Stimulated activated CD4-positive, alpha-beta T cell treated with anti-CD3 and anti-CD28 coated beads, TNF-alpha, amount 100 ng/mL, for 48 hours (primary cell): ENCODE measurements around the gene SERINC5.
"Not testable (repeated sequence)": the region's sequence is repeated elsewhere in the genome, so short reads cannot be mapped to it uniquely, and the experiment has no call there.

Experiments
- DNase-seq, 3 donors: peaks; one replicate each; pipeline ENCODE4 v3.0.0-alpha.2; 2020; ENCODE audit warnings: low read depth in 3 of 3

SERINC5 gene

GRCh38 chr5:80198399-80198798 is 57.4 kb downstream of the SERINC5 start:
- no peak for DNase-seq

DNA sequence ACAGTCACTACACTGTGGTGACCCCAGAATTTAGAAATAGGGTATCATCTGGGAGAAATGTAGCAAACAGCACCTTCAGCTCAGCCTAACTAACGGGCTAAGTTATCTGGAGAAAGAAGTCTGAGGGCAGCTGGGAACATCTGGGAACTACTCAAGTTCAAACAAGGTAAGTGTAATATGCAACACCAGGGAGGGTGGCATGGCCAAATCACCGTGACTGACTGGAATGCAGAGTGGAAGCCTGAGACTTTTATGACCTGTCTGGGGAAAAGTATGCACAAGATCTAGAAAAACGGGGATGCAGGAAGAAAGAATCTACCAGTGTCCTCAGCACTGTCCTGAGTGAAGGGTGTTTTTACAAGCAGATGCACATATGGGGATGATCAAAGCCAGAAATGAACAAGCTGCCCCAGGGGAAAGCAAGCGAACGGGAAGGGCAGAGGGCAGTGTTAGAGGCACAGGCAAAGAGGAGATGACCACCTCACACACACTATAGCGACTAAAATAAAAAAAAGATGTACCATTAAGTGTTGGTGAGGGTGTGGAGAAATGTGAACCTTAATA is 59.9 kb downstream of the SERINC5 start:
- DNase-seq = no peak

GRCh38 chr5:80194468-80194867 is 61.4 kb downstream of the SERINC5 start:
- no peak for DNase-seq

GRCh38 chr5:80193401-80193800 is 62.4 kb downstream of the SERINC5 start:
- no peak for DNase-seq

- DNase-seq = no peak
Measured at GRCh38 chr5:80192507-80193241, 63.2 kb downstream of the SERINC5 start.

DNA sequence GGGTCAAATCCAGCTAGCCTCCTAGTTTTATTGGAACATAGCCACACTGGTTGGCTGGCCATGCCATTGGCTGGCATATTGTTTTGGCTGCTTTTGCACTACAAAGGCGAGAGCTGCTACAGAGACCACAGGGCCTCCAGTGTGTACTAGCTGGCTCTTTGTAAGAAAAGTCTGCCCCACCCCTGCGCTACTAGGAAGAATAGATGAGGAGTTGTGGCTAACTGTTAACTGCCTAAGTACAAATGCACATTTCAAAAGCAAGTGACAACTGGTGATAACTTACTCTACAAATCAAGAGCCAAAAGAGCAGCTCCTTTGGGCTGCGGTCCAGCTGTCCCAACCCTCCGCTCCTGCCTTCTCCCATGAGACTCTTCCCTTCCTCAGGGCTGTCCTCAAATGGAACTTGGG is 63.9 kb downstream of the SERINC5 start:
- no peak for DNase-seq

GRCh38 chr5:80191397-80191796 is 64.5 kb downstream of the SERINC5 start:
- no peak for DNase-seq

GRCh38 chr5:80190960-80191359 is 64.9 kb downstream of the SERINC5 start:
- DNase-seq = no peak

DNA sequence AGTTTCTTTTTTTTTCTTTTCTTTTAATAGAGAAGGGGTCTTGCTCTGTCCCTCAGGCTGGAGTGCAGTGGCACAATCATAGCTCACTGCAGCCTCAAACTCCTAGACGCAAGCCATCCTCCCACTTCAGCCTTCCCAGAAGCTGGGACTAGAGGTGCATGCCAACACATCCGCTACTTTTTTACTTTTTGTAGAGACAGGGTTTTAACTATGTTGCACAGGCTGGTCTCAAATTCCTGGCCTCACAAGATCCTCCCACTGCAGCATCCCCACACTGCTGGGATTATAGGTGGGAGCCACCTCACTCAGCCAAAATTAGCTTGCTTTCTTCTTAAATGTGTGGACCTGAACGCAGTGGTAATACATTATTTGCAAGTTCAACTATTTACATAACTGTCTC is 66.1 kb downstream of the SERINC5 start:
- DNase-seq = no peak

GRCh38 chr5:80189201-80189600 is 66.6 kb downstream of the SERINC5 start:
- no peak for DNase-seq

- DNase-seq = no peak
Measured at GRCh38 chr5:80187421-80188090, 68.3 kb downstream of the SERINC5 start.

DNA sequence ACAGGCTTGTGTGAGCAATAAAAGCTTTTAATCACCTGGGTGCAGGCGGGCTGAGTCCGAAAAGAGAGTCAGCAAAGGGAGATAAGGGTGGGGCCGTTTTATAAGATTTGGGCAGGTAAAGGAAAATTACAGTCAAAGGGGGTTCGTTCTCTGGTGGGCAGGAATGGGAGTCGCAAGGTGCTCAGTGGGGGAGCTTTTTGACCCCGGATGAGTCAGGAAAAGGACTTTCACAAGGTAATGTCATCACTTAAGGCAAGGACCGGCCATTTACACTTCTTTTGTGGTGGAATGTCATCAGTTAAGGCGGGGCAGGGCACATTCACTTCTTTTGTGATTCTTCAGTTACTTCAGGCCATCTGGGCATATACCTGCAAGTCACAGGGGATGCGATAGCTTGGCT is 70.3 kb downstream of the SERINC5 start:
- not testable (repeated sequence) for DNase-seq

GRCh38 chr5:80185095-80185494 is 70.8 kb downstream of the SERINC5 start:
- no peak for DNase-seq

GRCh38 chr5:80184235-80185023 is 71.4 kb downstream of the SERINC5 start:
- no peak for DNase-seq

- DNase-seq = not testable (repeated sequence)
Measured at GRCh38 chr5:80183728-80184234, 72.1 kb downstream of the SERINC5 start.

DNA sequence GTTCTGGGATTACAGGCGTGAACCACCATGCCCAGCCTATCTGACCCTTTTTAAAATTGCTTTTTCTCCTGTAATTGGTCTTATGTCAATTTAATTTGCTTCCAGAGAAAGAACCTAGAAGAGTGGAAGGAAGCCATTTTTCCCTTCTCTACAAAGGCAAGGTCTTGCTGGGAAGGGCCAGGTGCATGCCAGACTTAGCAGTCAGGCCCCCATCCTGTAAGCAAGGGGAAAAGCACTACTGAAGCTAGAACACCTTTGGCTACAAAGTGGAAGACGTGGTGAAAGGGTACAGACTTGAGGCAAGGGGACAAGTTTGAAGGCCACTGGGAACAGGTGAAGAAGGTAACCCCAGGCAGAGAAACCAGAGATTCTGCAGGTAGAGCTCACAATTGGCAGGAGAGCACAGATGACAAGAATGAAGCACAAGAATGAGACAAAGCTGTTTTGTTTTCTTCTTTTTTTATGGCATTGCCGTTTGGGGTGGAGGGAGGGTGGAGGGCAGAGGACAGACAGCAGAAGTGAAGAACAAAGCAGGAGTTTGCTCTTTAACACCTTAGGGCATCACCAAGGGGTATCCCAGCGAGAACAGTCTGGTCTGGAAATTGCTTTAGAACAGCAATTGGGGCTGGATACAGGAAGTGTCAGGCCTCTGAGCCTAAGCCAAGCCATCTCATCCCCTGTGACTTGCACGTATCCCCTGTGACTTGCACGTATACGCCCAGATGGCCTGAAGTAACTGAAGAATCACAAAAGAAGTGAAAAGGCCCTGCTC is 72.9 kb downstream of the SERINC5 start:
- DNase-seq = no peak

- no peak for DNase-seq
Measured at GRCh38 chr5:80181618-80182211, 74.1 kb downstream of the SERINC5 start.

- DNase-seq = no peak
Measured at GRCh38 chr5:80177236-80177635, 78.6 kb downstream of the SERINC5 start.

DNA sequence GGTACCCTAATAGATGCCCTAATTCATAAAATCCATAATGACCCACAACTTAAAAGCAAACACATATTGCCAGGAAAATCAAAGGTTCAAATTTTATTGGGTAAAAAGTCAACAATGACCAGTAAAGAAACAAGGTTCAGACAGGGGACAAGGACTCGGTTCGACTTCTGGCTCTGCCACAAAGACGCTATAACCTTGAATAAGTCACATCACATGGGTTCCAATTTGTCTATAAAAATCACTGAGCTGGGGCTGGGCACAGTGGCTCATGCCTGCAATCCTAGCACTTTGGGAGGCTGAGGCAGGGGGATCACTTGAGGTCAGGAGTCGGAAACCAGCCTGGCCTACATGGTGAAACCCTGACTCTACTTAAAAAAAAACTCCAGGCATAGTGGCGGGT is 80.5 kb downstream of the SERINC5 start:
- DNase-seq = no peak

DNA sequence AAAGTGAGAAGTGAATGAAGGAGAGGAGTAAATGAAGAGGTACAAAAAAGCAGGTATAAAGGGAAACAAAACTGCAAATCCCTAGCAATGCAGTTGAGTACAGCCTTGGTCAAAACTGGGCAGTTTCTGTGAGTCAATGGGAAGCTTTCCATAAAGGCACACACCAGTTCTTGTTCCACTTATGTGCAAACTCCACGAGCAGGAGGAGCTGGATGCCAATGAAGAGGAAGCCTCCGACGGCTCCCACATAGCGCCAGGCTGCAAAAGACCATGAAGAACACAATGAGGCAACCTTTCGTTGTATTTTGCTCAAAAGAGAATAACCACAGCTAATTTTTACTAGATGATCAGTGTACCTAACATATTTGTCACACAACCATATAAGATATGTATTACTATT is 81.1 kb downstream of the SERINC5 start:
- no peak for DNase-seq
